Activated T-cell treated with anti-CD3 and anti-CD28 coated beads, Interleukin-2, amount 50 U/mL, for 4 hours (primary cell): ENCODE results near the gene H6PD. TPM values are rescaled to one million over a fixed set of nuclear protein-coding genes. Genes with fewer than 3 reads are reported as not detected.

ENCODE experiments used
- ATAC-seq, 2 donors: fragments of 200-7000 bp; cut with Tn5 transposase; one replicate each; pipeline ENCODE4 v1.10.0; 2021
- DNase-seq: peaks from one replicate; pipeline ENCODE4 v3.0.0-alpha.2; 2020
- H3K27me3 Mint-ChIP-seq: one replicate; pipeline ENCODE4 v1.8.0; 2021; ENCODE audit warnings: low read depth, mixed read lengths
- H3K36me3 Mint-ChIP-seq: one replicate; pipeline ENCODE4 v1.8.0; 2022; ENCODE audit warnings: mixed read lengths; ENCODE audit not compliant: insufficient read depth
- H3K4me1 Mint-ChIP-seq: one replicate; pipeline ENCODE4 v1.8.0; 2021; ENCODE audit warnings: low read depth, mixed read lengths
- H3K4me3 Mint-ChIP-seq: one replicate; pipeline ENCODE4 v1.8.0; 2021; ENCODE audit warnings: mild to moderate bottlenecking, moderate library complexity, mixed read lengths
- H3K9me3 Mint-ChIP-seq: one replicate; pipeline ENCODE4 v1.8.0; 2021; ENCODE audit warnings: mixed read lengths
- total RNA-seq, 3 donors: library from RNA; stranded (reverse); gene quantifications; one replicate each; pipeline ENCODE4 v1.2.1, GENCODE V29; 2021

H6PD gene
- total RNA-seq, 3 donors from 2014 or later: 4.7 to 6.1 (median 5.0) TPM

- H3K4me1 Mint-ChIP-seq: peaks cover 8% of the 10 kb centered on the region
- H3K36me3 Mint-ChIP-seq: peaks cover under 1% of the 10 kb centered on the region
- DNase-seq: no peak
- ATAC-seq: no peak
- H3K27me3 Mint-ChIP-seq: no peaks in the 10 kb centered on the region
- H3K9me3 Mint-ChIP-seq: no peaks in the 10 kb centered on the region
- no peak overlapping the region for H3K4me3 Mint-ChIP-seq
Observed at GRCh38 chr1:9306006-9306405, 71.4 kb downstream of the H6PD start.

- DNase-seq: no peak
- Mint-ChIP-seq H3K9me3 (no peaks in the 10 kb centered on the region), H3K4me3 (no peak overlapping the region), H3K4me1 (peaks cover 8% of the 10 kb centered on the region), H3K27me3 (no peaks in the 10 kb centered on the region), H3K36me3 (no peaks in the 10 kb centered on the region)
- no peak for ATAC-seq
Observed at GRCh38 chr1:9307303-9307702, 72.7 kb downstream of the H6PD start.

- H3K9me3 Mint-ChIP-seq: no peaks in the 10 kb centered on the region
- no peak for DNase-seq
Observed at GRCh38 chr1:9308236-9308785, 73.7 kb downstream of the H6PD start.

GRCh38 chr1:9309080-9309479 lies 74.5 kb downstream of the H6PD start:
- Mint-ChIP-seq H3K36me3 (no peaks in the 10 kb centered on the region), H3K9me3 (no peaks in the 10 kb centered on the region), H3K4me1 (peaks cover 4% of the 10 kb centered on the region), H3K27me3 (no peaks in the 10 kb centered on the region), H3K4me3 (no peak overlapping the region)
- DNase-seq (no peak), ATAC-seq (no peak)

More at GRCh38 chr1:9308236-9308785, 73.7 kb downstream of the H6PD start:
- peaks cover 4% of the 10 kb centered on the region for H3K4me1 Mint-ChIP-seq
- H3K4me3 Mint-ChIP-seq: no peak overlapping the region
- no peak for ATAC-seq
- no peaks in the 10 kb centered on the region for H3K36me3 Mint-ChIP-seq
- H3K27me3 Mint-ChIP-seq: no peaks in the 10 kb centered on the region

GRCh38 chr1:9309991-9310390 lies 75.4 kb downstream of the H6PD start:
- Mint-ChIP-seq H3K9me3 (no peaks in the 10 kb centered on the region), H3K27me3 (no peaks in the 10 kb centered on the region), H3K4me1 (peaks cover 13% of the 10 kb centered on the region), H3K4me3 (no peak overlapping the region), H3K36me3 (no peaks in the 10 kb centered on the region)
- ATAC-seq (no peak), DNase-seq (no peak)

GRCh38 chr1:9311029-9311428 lies 76.5 kb downstream of the H6PD start:
- Mint-ChIP-seq H3K9me3 (no peaks in the 10 kb centered on the region), H3K4me3 (no peak overlapping the region), H3K4me1 (peaks cover 19% of the 10 kb centered on the region), H3K27me3 (no peaks in the 10 kb centered on the region), H3K36me3 (no peaks in the 10 kb centered on the region)
- no peak for DNase-seq
- ATAC-seq: no peak

GRCh38 chr1:9311479-9311878 lies 76.9 kb downstream of the H6PD start:
- H3K4me3 Mint-ChIP-seq: no peak overlapping the region
- peaks cover 23% of the 10 kb centered on the region for H3K4me1 Mint-ChIP-seq
- no peaks in the 10 kb centered on the region for H3K9me3 Mint-ChIP-seq

GRCh38 chr1:9312168-9312720 lies 77.7 kb downstream of the H6PD start:
- DNase-seq (no peak), ATAC-seq (no peak)
- H3K27me3 Mint-ChIP-seq: no peaks in the 10 kb centered on the region
- H3K4me1 Mint-ChIP-seq: peaks cover 28% of the 10 kb centered on the region
- no peaks in the 10 kb centered on the region for H3K36me3 Mint-ChIP-seq
- H3K4me3 Mint-ChIP-seq: no peak overlapping the region
- no peaks in the 10 kb centered on the region for H3K9me3 Mint-ChIP-seq

More at GRCh38 chr1:9311479-9311878, 76.9 kb downstream of the H6PD start:
- ATAC-seq (no peak), DNase-seq (no peak)
- Mint-ChIP-seq H3K27me3 (no peaks in the 10 kb centered on the region), H3K36me3 (no peaks in the 10 kb centered on the region)

- no peaks in the 10 kb centered on the region for H3K27me3 Mint-ChIP-seq
- no peaks in the 10 kb centered on the region for H3K9me3 Mint-ChIP-seq
- peaks cover 34% of the 10 kb centered on the region for H3K4me1 Mint-ChIP-seq
- DNase-seq (no peak), ATAC-seq (no peak)
- H3K4me3 Mint-ChIP-seq: no peak overlapping the region
- no peaks in the 10 kb centered on the region for H3K36me3 Mint-ChIP-seq
Observed at GRCh38 chr1:9313576-9313975, 79.0 kb downstream of the H6PD start.

GRCh38 chr1:9314111-9314510 lies 79.5 kb downstream of the H6PD start:
- Mint-ChIP-seq H3K4me1 (peaks cover 33% of the 10 kb centered on the region), H3K4me3 (no peak overlapping the region)

GRCh38 chr1:9314711-9315379 lies 80.3 kb downstream of the H6PD start:
- Mint-ChIP-seq H3K36me3 (no peaks in the 10 kb centered on the region), H3K4me1 (peaks cover 33% of the 10 kb centered on the region), H3K4me3 (peak overlapping the region; percentile 40), H3K9me3 (no peaks in the 10 kb centered on the region), H3K27me3 (no peaks in the 10 kb centered on the region)
- no peak for DNase-seq
- ATAC-seq: no peak

More at GRCh38 chr1:9314111-9314510, 79.5 kb downstream of the H6PD start:
- no peaks in the 10 kb centered on the region for H3K36me3 Mint-ChIP-seq
- no peak for ATAC-seq
- H3K9me3 Mint-ChIP-seq: no peaks in the 10 kb centered on the region
- H3K27me3 Mint-ChIP-seq: no peaks in the 10 kb centered on the region
- no peak for DNase-seq

GRCh38 chr1:9315411-9316079 lies 81.0 kb downstream of the H6PD start:
- Mint-ChIP-seq H3K36me3 (no peaks in the 10 kb centered on the region), H3K27me3 (no peaks in the 10 kb centered on the region), H3K9me3 (no peaks in the 10 kb centered on the region), H3K4me1 (peaks cover 33% of the 10 kb centered on the region), H3K4me3 (peak overlapping the region; percentile 54)
- ATAC-seq (peak; percentile 85 to 91), DNase-seq (no peak)

GRCh38 chr1:9316080-9316444 lies 81.5 kb downstream of the H6PD start:
- peak; percentile 58 to 62 for ATAC-seq
- no peak for DNase-seq
- Mint-ChIP-seq H3K4me3 (no peak overlapping the region), H3K27me3 (no peaks in the 10 kb centered on the region), H3K4me1 (peaks cover 33% of the 10 kb centered on the region), H3K36me3 (no peaks in the 10 kb centered on the region), H3K9me3 (no peaks in the 10 kb centered on the region)

GRCh38 chr1:9316512-9316911 lies 81.9 kb downstream of the H6PD start:
- H3K4me1 Mint-ChIP-seq: peaks cover 33% of the 10 kb centered on the region
- H3K36me3 Mint-ChIP-seq: no peaks in the 10 kb centered on the region
- DNase-seq (no peak), ATAC-seq (no peak)
- no peak overlapping the region for H3K4me3 Mint-ChIP-seq
- H3K27me3 Mint-ChIP-seq: no peaks in the 10 kb centered on the region
- H3K9me3 Mint-ChIP-seq: no peaks in the 10 kb centered on the region

GRCh38 chr1:9317072-9317471 lies 82.5 kb downstream of the H6PD start:
- Mint-ChIP-seq H3K27me3 (no peaks in the 10 kb centered on the region), H3K4me1 (peaks cover 33% of the 10 kb centered on the region), H3K9me3 (no peaks in the 10 kb centered on the region), H3K4me3 (no peak overlapping the region), H3K36me3 (no peaks in the 10 kb centered on the region)
- DNase-seq (no peak), ATAC-seq (no peak)
